Urothelium cell line (cell line): ENCODE data around the gene GIPR.
"Not testable (repeated sequence)": the region's sequence is repeated elsewhere in the genome, so short reads cannot be mapped to it uniquely, and the experiment has no call there.

ENCODE experiments used
- DNase-seq: peaks from one replicate; pipeline ENCODE4 v3.0.0; 2011; ENCODE audit warnings: low spot score, mixed read lengths
- FAIRE-seq: peaks from 2 replicates; lab custom pipeline; 2011; peaks lifted over from hg19 to GRCh38; lab: Jason Lieb, UNC

The GIPR gene

GRCh38 chr19:45728683-45729082 is 60.7 kb downstream of the GIPR start:
- not testable (repeated sequence) for DNase-seq, FAIRE-seq

GRCh38 chr19:45729800-45730290 is 61.8 kb downstream of the GIPR start:
- FAIRE-seq (no peak), DNase-seq (no peak)

- FAIRE-seq: peak; percentile 94
These were observed 62.6 kb downstream of the GIPR start, which contains the start of gene FBXO46 for GRCh38 chr19:45730368-45731288. TSS of gene FBXO46 (minus strand) at chr19:45730896. CDS start at chr19:45713495, 17,401 bp downstream.

More at GRCh38 chr19:45730368-45731288, 62.6 kb downstream of the GIPR start, which contains the start of gene FBXO46:
- peak; percentile 97 for DNase-seq
